Smooth muscle cell (in vitro differentiated cells): ENCODE results near the gene GPR152. TPM values are rescaled to one million over a fixed set of nuclear protein-coding genes. Genes with fewer than 3 reads are reported as not detected.
"Not testable (repeated sequence)": the region's sequence is repeated elsewhere in the genome, so short reads cannot be mapped to it uniquely, and the experiment has no call there.

ENCODE experiments used
- DNase-seq: peaks from one replicate; lab custom pipeline; 2025; ENCODE audit not compliant: unreplicated experiment; lab: John Stamatoyannopoulos, UW
- H2AFZ ChIP-seq: fragments of 200-600 bp; sonication (generic); 2 replicates; pipeline ENCODE4 v1.6.0; 2016; ENCODE audit warnings: antibody characterized with exemption, low read depth, mild to moderate bottlenecking
- H3F3A ChIP-seq: fragments of 200-600 bp; sonication (generic); 2 replicates; pipeline ENCODE4 v1.6.0; 2017; ENCODE audit warnings: antibody characterized with exemption, low read depth
- H3K27ac ChIP-seq: fragments of 200-600 bp; sonication (generic); 2 replicates; pipeline ENCODE4 v1.5.1; 2016; ENCODE audit warnings: low read depth, mild to moderate bottlenecking
- H3K27me3 ChIP-seq: fragments of 200-600 bp; sonication (generic); 2 replicates; pipeline ENCODE4 v1.6.1; 2016; ENCODE audit warnings: low read depth, mild to moderate bottlenecking
- H3K36me3 ChIP-seq: fragments of 200-600 bp; sonication (generic); 2 replicates; pipeline ENCODE4 v1.5.1; 2016; ENCODE audit warnings: low read depth
- H3K4me1 ChIP-seq: fragments of 200-600 bp; sonication (generic); 2 replicates; pipeline ENCODE4 v1.5.1; 2016; ENCODE audit warnings: low read depth
- H3K4me2 ChIP-seq: fragments of 200-600 bp; sonication (generic); 2 replicates; pipeline ENCODE4 v1.6.0; 2016; ENCODE audit warnings: mild to moderate bottlenecking
- H3K4me3 ChIP-seq: fragments of 200-600 bp; sonication (generic); 2 replicates; pipeline ENCODE4 v1.5.1; 2016; ENCODE audit warnings: mild to moderate bottlenecking
- H3K79me2 ChIP-seq: fragments of 200-600 bp; sonication (generic); 2 replicates; pipeline ENCODE4 v1.6.0; 2016; ENCODE audit warnings: low read depth, mild to moderate bottlenecking
- H3K9ac ChIP-seq: fragments of 200-600 bp; sonication (generic); 2 replicates; pipeline ENCODE4 v1.6.0; 2016; ENCODE audit warnings: low read depth
- H3K9me3 ChIP-seq: fragments of 200-600 bp; sonication (generic); replicated peaks from 2 replicates; pipeline ENCODE4 v1.5.1; 2016; ENCODE audit warnings: low read depth
- H4K20me1 ChIP-seq: fragments of 200-600 bp; sonication (generic); 2 replicates; pipeline ENCODE4 v1.6.0; 2016; ENCODE audit warnings: low read depth
- CTCF ChIP-seq: fragments of 200-600 bp; sonication (generic); IDR thresholded peaks from 2 replicates; pipeline ENCODE4 v1.5.1; 2017; ENCODE audit warnings: borderline replicate concordance, mild to moderate bottlenecking, antibody characterized with exemption; ENCODE audit not compliant: insufficient read depth, poor library complexity, severe bottlenecking
- WGBS: methylation state at CpG from one replicate; pipeline ENCODE4 v1.1.7; 2016; ENCODE audit warnings: low lambda C conversion rate; 5-methylcytosine and 5-hydroxymethylcytosine counted together
- polyA plus RNA-seq: library from polyadenylated mRNA; unstranded; fragments of >200 nt; fragmentation: Nextera tagmentation; extraction: Ambion mirVana; gene quantifications from 2 replicates; pipeline ENCODE4 v1.2.1, GENCODE V29; 2016
- total RNA-seq: library from RNA; depleted of rRNA; stranded (reverse); fragments of >200 nt; gene quantifications from 2 replicates; pipeline ENCODE4 v1.2.3, GENCODE V29; 2014

Gene GPR152
- total and polyA plus RNA-seq, 2 experiments from 2014 or later = 0.27 TPM; not detected in 1

GRCh38 chr11:67489885-67490726, 37.6 kb upstream of the GPR152 start:
- DNase-seq = no peak
- TF ChIP-seq CTCF = no peak

GRCh38 chr11:67489203-67489884, 36.8 kb upstream of the GPR152 start:
- no peaks in the 10 kb centered on the region for H4K20me1 ChIP-seq
- no peak for DNase-seq
- no peak for TF ChIP-seq CTCF
- no peaks in the 10 kb centered on the region for H3K4me1 ChIP-seq
- no peak overlapping the region for H3K4me3 ChIP-seq
- H3K9ac ChIP-seq = no peak overlapping the region
- no peaks in the 10 kb centered on the region for H3K9me3 ChIP-seq
- H3K4me2 ChIP-seq = no peak overlapping the region
- H3K27me3 ChIP-seq = no peaks in the 10 kb centered on the region
- H3K79me2 ChIP-seq = no peaks in the 10 kb centered on the region
- H3F3A ChIP-seq = no peaks in the 10 kb centered on the region
- H3K36me3 ChIP-seq = no peaks in the 10 kb centered on the region
- no peak overlapping the region for H2AFZ ChIP-seq
- no peak overlapping the region for H3K27ac ChIP-seq
- WGBS = 92% methylated on average over 23 of the region's 25 CpGs

More at GRCh38 chr11:67489885-67490726, 37.6 kb upstream of the GPR152 start:
- Histone ChIP-seq H3F3A (no peaks in the 10 kb centered on the region), H3K27me3 (no peaks in the 10 kb centered on the region), H3K9ac (no peak overlapping the region), H2AFZ (no peak overlapping the region), H3K79me2 (no peaks in the 10 kb centered on the region), H3K9me3 (no peaks in the 10 kb centered on the region), H3K4me1 (no peaks in the 10 kb centered on the region), H3K27ac (no peak overlapping the region), H3K4me2 (no peak overlapping the region), H3K36me3 (no peaks in the 10 kb centered on the region), H4K20me1 (no peaks in the 10 kb centered on the region), H3K4me3 (no peak overlapping the region)
- 94% methylated on average over 23 of the region's 23 CpGs for WGBS

- Histone ChIP-seq H2AFZ (no peak overlapping the region), H3K4me2 (no peak overlapping the region), H3K4me1 (peaks cover 8% of the 10 kb centered on the region), H3K79me2 (peaks cover 5% of the 10 kb centered on the region), H3K9ac (no peak overlapping the region), H3K9me3 (no peaks in the 10 kb centered on the region), H3F3A (no peaks in the 10 kb centered on the region), H3K4me3 (no peak overlapping the region), H4K20me1 (no peaks in the 10 kb centered on the region), H3K36me3 (no peaks in the 10 kb centered on the region), H3K27ac (no peak overlapping the region), H3K27me3 (no peaks in the 10 kb centered on the region)
- no peak for DNase-seq
- WGBS = 97% methylated on average over 20 of the region's 20 CpGs
- no peak for TF ChIP-seq CTCF
Measured at GRCh38 chr11:67486481-67487195, 34.1 kb upstream of the GPR152 start.

GRCh38 chr11:67485873-67486361, 33.4 kb upstream of the GPR152 start:
- not testable (repeated sequence) for H3K27me3 ChIP-seq, H3F3A ChIP-seq, H3K27ac ChIP-seq, H3K4me2 ChIP-seq, H3K36me3 ChIP-seq, H4K20me1 ChIP-seq, DNase-seq, H3K4me1 ChIP-seq, H3K9me3 ChIP-seq, H3K79me2 ChIP-seq, H3K4me3 ChIP-seq, H3K9ac ChIP-seq, H2AFZ ChIP-seq
- WGBS = 92% methylated on average over 7 of the region's 7 CpGs
